ENCODE data around the gene NUP93. TPM values are rescaled to one million over a fixed set of nuclear protein-coding genes. Genes with fewer than 3 reads are reported as not detected.

Gene NUP93
- total and polyA plus RNA-seq, 2 of the 8 experiments (the other 6 are each of a cell fraction or from before 2014, with no cell fraction given), result 147 to 201 TPM

DNA sequence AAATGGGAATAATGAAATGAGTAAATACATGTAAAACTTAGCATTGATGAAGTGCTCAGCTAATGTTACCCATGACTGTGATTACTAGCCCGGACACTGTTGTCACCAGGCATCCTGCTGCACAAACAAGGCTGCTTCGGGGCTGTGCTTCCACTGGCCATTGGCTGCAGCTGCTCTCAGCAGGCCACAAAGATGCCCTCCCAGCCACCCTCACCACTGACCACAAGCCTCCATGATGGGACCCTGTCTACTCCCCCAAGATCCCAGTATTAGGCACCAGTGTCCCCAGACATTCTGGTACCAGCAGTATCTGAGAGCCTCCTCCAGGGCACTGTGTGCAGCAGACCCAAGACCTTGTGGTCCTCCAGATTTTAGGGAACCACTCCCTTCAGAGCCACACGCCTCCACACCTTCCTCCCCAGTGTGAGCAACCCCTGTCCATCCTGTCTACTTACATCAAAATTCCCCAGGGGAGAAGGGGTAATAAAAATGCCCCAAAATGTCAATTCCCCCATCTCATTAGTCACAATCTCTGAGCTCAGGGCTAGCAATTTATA is 19.7 kb upstream of the NUP93 start (continued):
- no peak for TF ChIP-seq BCL11A (IDR thresholded peaks at IDR 0.05; ENCODE audit: low read depth in 2 of 2, low read length in 2 of 2)
- no peak for TF ChIP-seq CHD2 (IDR thresholded peaks at IDR 0.05; ENCODE audit: low read length)
- TF ChIP-seq NRF1 (IDR thresholded peaks at IDR 0.05; ENCODE audit: low read depth, low read length), result no peak
- no peak for TF ChIP-seq TEAD4 (IDR thresholded peaks at IDR 0.05; ENCODE audit: low read depth, low read length)
- no peak for TF ChIP-seq GABPA (IDR thresholded peaks at IDR 0.05; ENCODE audit: borderline replicate concordance, insufficient read depth, low read length)
- no peak for TF ChIP-seq SUZ12 (IDR thresholded peaks at IDR 0.05; ENCODE audit: low read length)
- no peak for TF ChIP-seq RBBP5 (IDR thresholded peaks at IDR 0.05; ENCODE audit: borderline replicate concordance, low read depth, low read length)
- no peak for TF ChIP-seq KDM4A (IDR thresholded peaks at IDR 0.05; ENCODE audit: low read depth, low read length, severe bottlenecking)
- TF ChIP-seq, protein P1, sequence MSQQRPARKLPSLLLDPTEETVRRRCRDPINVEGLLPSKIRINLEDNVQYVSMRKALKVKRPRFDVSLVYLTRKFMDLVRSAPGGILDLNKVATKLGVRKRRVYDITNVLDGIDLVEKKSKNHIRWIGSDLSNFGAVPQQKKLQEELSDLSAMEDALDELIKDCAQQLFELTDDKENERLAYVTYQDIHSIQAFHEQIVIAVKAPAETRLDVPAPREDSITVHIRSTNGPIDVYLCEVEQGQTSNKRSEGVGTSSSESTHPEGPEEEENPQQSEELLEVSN (IDR thresholded peaks at IDR 0.05), result no peak

All from H1 (cell line).